HG03103 (cell line): ENCODE results near the gene TRNAU1AP.
"Not testable (repeated sequence)": the region's sequence is repeated elsewhere in the genome, so short reads cannot be mapped to it uniquely, and the experiment has no call there.

Experiments used
- ATAC-seq: cut with Tn5 transposase; IDR thresholded peaks from one replicate; pipeline ENCODE4 v1.9.1; 2021; ENCODE audit warnings: low read depth; ENCODE audit not compliant: unreplicated experiment

TRNAU1AP gene

GRCh38 chr1:28552758-28553663 is at the start of gene TRNAU1AP:
TSS of gene TRNAU1AP (plus strand) at chr1:28553085. CDS start at chr1:28553111, 26 bp downstream.
- peak; percentile 88 for ATAC-seq

DNA sequence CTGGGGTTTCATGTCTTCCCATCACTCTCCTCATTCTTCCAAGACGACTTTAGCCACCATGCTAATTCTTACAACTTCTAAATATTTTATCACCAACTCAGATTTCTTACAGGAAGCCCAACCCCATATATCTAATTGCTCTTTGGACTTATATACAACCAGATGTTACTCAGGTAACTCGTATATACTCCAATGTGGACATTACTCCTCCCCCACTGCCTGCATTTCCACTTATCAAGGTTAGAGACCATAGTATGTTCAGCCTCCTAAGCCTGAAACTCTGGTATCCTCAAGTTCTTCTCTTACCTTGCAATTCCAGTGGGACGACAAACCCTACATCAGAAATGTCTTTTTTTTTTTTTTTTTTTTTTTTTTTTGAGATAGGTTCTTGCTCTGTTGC is 49.8 kb upstream of the TRNAU1AP start:
- ATAC-seq = no peak

- peak; percentile 73 for ATAC-seq
Measured at GRCh38 chr1:28505406-28506187, 47.3 kb upstream of the TRNAU1AP start, which contains the start of gene RCC1. TSS of gene RCC1 (plus strand) at chr1:28506043. CDS start at chr1:28529867, 23,824 bp downstream.

DNA sequence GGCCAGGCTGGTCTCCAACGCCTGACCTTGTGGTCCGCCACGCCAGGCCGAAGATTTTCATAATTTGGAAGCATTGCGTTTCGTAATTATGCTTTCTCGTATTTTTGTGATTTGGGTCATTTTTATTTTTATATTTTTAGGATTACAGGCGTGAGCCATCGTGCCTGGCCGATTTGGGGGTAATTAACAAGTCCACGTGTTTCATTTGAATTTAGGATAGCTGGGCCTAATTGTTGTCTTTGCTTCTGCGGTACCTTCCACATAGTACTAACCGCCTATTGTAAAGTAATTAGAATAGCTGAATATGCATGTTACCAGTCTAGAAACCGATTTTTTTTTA is 46.0 kb upstream of the TRNAU1AP start:
- ATAC-seq = no peak

DNA sequence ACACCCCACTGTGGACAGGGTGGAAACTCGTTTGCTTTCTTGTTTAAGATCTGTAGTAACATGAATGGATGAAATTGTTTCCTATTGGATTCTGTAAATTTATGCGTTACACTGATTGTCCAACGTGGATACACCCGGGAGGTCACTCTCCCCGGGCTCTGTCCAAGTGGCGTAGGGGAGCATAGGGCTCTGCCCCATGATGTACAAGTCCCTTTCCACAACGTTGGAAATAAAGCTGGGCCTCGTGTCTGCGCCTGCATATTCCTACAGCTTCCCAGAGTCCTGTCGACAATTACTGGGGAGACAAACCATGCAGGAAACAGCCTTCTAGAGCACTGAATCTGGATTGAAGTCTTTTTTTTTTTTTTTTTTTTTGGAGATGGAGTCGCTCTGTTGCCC is 45.6 kb upstream of the TRNAU1AP start:
- no peak for ATAC-seq

GRCh38 chr1:28507646-28508434 is 45.0 kb upstream of the TRNAU1AP start:
- ATAC-seq = no peak

DNA sequence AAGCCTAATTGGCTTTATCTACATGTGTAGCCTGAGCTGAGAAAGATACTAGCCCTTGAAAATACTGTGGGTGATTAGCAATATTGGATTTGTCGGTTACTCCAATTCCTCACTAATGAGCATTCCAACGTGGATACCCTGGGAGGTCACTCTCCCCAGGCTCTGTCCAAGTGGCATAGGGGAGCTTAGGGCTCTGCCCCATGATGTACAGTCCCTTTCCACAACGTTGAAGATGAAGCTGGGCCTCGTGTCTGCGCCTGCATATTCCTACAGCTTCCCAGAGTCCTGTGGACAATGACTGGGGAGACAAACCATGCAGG is 44.5 kb upstream of the TRNAU1AP start:
- ATAC-seq = no peak

DNA sequence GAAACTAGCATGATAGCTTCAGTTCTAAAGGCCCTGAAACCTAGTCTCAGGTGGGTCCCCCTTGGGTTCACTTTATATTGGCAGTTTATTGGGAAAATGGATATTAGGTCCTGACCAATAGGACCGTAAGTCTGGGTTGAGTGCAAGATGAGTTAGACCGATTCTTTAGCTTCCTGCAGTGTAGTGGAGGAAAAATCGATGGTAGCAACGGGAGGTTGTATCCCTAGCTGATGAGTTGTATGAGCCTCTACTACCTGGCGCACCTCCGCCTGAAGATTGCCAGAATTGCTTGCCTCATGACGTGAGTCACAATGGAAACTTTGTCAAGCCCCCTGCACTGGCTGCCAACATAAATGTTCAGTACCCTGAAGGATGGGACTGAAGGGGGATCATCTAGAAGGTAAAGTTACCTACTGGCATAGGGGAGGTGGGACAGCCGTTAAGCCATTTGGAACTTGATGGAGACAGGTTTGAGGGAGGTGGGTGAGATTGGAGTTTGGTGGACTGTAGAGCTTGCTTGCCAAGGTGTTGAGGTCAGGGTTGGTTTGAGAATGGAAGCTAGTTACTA is 43.1 kb upstream of the TRNAU1AP start:
- ATAC-seq = no peak

DNA sequence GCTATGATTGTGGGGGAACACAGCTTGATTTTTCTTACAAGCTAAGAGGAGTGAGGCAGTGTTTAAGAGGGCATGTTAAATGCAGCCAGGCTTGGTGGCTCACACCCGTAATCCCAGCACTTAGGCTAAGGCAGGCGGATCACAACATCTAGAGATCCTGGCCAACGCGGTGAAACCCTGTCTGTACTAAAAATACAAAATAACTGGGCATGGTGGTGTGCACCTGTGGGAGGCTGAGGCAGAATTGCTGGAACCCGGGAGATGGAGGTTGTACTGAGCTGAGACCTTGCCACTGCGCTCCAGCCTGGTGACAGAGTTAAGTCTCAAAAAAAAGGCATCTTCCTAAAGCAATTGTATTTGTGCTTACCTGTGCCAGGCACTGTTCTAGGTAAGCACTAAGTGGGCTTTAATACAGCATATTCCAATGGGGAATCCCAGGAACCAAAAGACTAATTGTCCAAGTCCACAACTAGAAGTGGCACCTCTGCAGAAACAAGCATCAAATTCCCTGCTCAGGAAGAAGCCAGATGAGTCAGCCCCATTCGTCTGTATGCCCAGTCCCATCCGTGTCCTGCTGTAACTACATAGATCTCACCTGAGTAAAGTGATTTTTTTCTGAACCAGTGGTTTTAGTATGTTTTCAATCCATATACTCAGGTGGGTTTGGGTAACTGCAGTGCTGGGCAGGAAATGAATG is 42.5 kb upstream of the TRNAU1AP start:
- no peak for ATAC-seq

- no peak for ATAC-seq
Measured at GRCh38 chr1:28510970-28511440, 41.9 kb upstream of the TRNAU1AP start.

GRCh38 chr1:28512058-28512611 is 40.8 kb upstream of the TRNAU1AP start:
- ATAC-seq = no peak

- ATAC-seq = not testable (repeated sequence)
Measured at GRCh38 chr1:28514445-28514933, 38.4 kb upstream of the TRNAU1AP start.

DNA sequence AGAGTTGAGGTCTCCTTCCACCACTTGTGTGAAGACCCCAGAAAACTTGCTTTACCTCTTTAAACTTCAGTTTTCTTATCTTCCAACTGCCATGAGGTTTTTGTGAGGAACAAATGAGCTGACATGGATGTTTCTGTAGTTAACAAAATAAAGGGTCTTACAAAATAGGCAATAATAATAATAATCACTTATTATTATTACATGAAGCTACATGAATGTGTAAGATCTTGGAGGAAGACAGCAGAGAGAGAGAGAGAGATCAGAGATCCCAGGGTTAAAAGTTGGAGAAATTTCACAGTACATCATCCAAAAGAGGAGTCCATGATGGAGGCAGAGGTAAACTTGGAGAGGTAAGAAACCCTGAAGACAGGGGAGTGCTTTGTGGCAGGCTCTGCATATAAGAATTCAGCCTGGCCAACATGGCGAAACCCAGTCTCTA is 36.3 kb upstream of the TRNAU1AP start:
- ATAC-seq = no peak

- ATAC-seq = no peak
Measured at GRCh38 chr1:28517649-28517999, 35.3 kb upstream of the TRNAU1AP start.

DNA sequence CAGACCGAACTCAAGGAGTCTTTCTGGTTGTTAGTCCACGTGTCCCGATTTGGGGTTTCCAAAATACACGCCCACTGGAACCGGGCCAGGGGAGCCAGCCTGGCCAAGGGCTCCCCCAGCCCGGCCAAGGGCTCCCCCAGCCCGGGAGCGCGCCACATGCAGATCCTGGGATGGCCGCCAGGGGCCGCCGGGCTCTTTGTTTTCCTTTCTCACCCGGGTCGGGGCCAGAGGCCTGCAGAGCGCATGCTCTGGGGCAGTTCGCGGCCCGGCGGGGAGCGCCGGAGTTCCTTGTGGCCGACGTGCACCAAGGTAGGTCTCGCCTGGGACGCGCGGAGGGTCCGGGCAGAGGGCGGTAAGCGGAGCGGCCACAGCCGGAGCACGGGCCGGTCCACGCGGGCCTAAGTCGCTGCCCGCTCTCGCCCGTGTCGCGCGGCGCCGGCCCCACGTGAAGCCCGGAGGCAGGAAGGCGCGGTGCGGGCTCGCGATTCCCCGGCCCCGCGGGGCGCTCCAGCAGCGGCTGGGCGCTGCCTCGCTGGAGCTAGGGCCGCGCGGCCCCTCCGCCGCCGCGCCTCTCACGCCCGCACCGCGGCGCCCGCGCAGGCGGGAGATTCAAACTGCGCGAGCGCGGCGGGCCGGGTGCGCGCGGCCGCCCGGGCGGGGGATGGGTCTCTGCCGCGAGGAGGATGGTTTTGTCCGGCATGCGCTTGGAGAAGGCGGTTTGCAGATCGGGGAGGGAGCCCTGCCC is 34.7 kb upstream of the TRNAU1AP start:
- peak; percentile 56 for ATAC-seq

DNA sequence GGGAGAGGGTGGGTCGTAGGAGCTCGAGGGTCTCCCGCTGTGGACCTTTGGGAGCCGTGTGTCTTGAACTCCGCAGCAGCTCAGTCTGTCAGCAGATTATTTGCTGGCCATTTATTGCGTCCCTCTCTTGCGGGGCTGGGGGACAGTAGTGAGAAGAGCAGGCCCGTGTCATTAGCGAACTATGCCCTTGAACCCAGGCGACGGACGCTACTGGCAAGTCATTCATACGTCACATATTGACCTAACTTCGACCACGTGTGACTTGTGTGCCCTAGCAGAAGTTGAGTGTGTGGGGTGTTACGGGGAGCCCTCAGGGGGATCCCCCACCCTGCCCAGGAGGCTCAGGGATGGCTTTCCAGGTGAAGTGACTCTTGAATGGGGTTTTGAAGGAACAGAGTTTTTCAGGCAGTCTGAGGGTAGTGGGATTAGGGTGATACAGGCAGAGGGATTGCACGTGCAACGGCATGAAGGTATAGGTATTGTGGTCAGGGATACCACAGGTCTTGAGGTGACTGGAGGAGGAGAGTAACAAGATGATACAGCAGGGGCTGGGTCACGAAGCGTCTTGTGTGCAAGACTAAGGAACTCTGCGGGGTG is 34.0 kb upstream of the TRNAU1AP start:
- ATAC-seq = no peak

GRCh38 chr1:28519946-28520725 is 32.7 kb upstream of the TRNAU1AP start:
- ATAC-seq = no peak

- ATAC-seq = not testable (repeated sequence)
Measured at GRCh38 chr1:28520796-28521195, 32.1 kb upstream of the TRNAU1AP start.
